Fibroblast of mammary gland (primary cell): Measurements from ENCODE around the gene SRSF2.

ENCODE experiments used
- DNase-seq: peaks from one replicate; pipeline ENCODE4 v3.0.0-alpha.2; 2010; ENCODE audit warnings: low read depth
- H3K4me3 ChIP-seq: 2 replicates; pipeline ENCODE4 v1.5.1; 2011; ENCODE audit warnings: low read depth, mild to moderate bottlenecking, low read length, moderate library complexity; ENCODE audit not compliant: control insufficient read depth
- TF ChIP-seq, protein P1 (sequence below): conservative IDR thresholded peaks from 2 replicates; pipeline ENCODE4 v1.5.1; 2011; ENCODE audit warnings: low read depth, low read length, inconsistent platforms; ENCODE audit not compliant: control insufficient read depth, insufficient read depth

SRSF2 gene

DNA sequence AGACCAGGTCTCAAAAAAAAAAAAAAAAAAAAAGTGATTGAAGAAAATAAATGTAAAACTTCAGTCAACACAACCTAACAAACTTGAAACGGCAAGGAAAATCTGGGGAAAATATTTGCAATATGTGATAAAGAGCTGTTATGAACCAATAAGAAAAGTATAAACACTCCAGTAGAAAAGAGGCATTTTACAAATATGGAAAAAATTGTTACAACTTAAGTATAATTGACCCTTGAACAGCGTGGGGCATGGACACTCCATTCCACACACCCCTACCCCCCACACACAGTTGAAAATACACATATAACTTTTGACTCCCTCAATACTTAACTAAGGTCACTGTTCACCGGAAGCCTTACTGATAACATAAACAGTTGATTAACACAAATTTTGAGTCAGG, 21.4 kb upstream of the SRSF2 start:
- DNase-seq: no peak
- TF ChIP-seq, protein P1, sequence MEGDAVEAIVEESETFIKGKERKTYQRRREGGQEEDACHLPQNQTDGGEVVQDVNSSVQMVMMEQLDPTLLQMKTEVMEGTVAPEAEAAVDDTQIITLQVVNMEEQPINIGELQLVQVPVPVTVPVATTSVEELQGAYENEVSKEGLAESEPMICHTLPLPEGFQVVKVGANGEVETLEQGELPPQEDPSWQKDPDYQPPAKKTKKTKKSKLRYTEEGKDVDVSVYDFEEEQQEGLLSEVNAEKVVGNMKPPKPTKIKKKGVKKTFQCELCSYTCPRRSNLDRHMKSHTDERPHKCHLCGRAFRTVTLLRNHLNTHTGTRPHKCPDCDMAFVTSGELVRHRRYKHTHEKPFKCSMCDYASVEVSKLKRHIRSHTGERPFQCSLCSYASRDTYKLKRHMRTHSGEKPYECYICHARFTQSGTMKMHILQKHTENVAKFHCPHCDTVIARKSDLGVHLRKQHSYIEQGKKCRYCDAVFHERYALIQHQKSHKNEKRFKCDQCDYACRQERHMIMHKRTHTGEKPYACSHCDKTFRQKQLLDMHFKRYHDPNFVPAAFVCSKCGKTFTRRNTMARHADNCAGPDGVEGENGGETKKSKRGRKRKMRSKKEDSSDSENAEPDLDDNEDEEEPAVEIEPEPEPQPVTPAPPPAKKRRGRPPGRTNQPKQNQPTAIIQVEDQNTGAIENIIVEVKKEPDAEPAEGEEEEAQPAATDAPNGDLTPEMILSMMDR: no peak
- no peak overlapping the region for H3K4me3 ChIP-seq

GRCh38 chr17:76757256-76757655, 20.1 kb upstream of the SRSF2 start:
- DNase-seq: no peak
- TF ChIP-seq, protein P1: no peak
- H3K4me3 ChIP-seq: no peak overlapping the region

GRCh38 chr17:76755285-76755684, 18.2 kb upstream of the SRSF2 start:
- no peak overlapping the region for H3K4me3 ChIP-seq
- no peak for DNase-seq
- TF ChIP-seq, protein P1: no peak

GRCh38 chr17:76753061-76753961, 16.2 kb upstream of the SRSF2 start:
- no peak overlapping the region for H3K4me3 ChIP-seq
- DNase-seq: no peak
- TF ChIP-seq, protein P1: no peak

GRCh38 chr17:76752006-76752405, 14.9 kb upstream of the SRSF2 start:
- DNase-seq: no peak
- TF ChIP-seq, protein P1: no peak
- H3K4me3 ChIP-seq: no peak overlapping the region

GRCh38 chr17:76751416-76751993, 14.4 kb upstream of the SRSF2 start:
- TF ChIP-seq, protein P1: no peak
- H3K4me3 ChIP-seq: no peak overlapping the region
- DNase-seq: no peak
